HTR-8/SVneo (cell line): ENCODE results near the gene FGD2.
"Not testable (repeated sequence)": the region's sequence is repeated elsewhere in the genome, so short reads cannot be mapped to it uniquely, and the experiment has no call there.

ENCODE experiments used
- DNase-seq: peaks from one replicate; pipeline ENCODE4 v3.0.0; 2011; ENCODE audit warnings: low spot score, mixed read lengths; ENCODE audit not compliant: insufficient read length
- FAIRE-seq: peaks from 2 replicates; lab custom pipeline; 2011; peaks lifted over from hg19 to GRCh38; lab: Jason Lieb, UNC

Gene FGD2

DNA sequence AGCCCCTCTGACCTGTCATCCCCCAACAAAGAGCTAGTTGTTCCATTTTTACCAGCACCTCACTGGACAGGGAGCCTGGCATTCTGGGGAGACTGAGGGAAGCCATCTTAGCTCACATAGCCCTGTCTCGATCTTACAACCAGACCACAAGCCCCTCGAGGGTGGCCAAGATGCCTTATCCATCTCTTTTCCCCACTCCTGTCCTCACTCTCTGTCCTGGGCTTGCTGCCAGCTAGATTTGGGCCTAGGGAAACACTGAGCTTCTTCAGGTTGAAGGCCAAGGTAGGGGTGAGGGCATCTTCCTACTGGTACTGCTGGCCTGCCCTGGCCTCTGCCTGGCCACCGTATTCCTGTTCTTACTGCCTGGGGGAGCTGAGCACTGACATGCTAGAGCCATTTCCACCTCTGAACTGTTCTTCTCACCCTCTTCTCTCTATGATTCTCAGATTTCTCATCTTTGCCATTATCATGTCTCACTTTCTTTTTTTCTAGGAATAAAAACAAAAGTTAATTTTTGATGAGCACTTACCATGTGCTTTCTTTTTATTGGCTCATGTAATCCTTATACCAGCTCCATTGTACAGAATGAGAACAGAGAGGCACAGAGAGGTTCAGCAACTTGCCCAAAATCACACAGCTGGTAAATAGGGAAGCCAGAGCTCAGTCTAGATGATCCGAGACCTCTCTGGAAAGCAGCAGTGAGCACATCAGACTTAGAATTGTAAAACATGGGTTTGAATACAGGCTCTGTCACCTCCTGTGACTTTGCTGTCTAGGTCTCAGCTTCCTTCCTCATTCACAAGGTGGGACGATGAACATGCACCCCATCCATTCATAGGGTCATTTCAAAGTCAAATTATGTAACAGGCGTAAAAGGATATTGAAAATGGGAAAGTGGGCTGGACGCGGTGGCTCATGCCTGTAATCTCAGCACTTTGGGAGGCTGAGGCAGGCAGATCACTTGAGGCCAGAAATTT is 28.7 kb downstream of the FGD2 start:
- DNase-seq (no peak), FAIRE-seq (no peak)

DNA sequence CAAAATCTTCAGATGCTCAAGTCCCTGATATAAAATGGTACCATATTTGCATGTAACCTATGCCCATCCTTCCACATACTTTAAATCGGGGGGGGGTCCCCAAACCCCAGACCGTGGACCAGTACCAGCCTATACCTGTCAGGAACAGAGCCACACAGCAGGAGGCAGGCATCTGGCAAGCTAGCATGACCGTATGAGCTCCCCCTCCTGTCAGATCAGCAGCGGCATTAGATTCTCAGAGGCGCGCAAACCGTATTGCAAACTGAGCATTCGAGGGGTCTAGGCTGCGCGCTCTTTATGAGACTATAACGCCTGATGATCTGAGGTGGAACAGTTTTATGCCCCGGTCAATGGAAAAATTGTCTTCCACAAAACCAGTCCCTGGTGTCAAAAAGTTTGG is 30.7 kb downstream of the FGD2 start:
- no peak for DNase-seq
- FAIRE-seq: no peak

DNA sequence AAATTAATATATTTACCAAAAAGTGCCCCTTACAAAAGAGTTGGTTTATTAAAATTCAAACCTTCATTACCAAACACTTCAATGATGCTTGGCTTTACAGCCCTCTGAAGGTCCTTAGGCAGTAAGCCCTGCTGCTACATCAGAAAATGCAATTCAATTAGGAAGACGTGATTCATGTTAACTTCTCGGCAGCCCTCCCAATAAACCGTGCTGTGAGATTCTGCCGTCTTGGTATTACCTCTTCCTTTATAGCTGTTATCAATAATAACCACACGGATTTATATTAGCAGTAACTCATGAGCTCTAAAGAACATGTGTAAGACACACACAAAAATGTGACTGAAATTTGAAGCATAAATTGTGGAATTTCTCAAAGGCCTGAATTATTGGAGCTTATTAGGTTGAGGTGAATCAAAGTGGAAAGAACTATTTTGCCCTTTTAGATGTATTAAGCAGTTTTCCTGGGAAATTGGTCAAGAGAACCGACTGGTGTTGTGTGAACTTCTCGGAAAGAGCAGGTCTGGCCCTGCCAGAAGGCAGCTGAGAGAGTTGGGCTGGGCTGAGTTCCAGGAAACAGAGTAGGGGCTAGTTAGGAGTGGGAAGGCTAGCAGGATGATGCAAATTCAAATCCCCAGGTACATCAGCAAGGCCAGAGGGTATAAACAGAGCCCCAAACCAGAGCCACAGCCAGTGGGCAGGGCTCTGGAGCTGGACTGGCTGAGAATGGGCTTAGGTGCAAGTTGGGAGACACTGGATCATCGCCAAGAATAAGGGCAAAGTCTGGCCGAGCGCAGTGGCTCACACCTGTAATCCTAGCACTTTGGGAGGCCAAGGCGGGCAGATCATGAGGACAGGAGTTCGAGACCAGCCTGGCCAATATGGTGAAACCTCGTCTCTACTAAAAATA is 33.1 kb downstream of the FGD2 start:
- no peak for FAIRE-seq

DNA sequence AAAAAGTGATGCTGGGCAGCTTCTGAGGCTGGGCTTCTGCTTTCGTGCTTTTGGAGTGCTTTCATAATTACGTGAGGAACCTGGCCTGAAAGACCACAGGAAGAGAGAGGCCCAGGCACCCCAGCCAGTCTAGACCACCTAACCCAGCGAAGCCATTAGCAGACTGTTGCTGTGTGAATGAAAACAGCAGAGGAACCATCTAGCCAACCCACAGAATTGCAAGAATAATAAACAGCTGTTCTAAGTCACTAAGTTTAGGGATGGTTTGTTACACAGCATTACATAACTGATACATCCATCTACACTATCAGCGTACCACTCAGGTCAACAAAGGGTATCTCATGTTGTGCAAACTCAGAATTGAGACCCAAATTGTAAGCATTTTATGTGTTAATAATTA is 34.5 kb downstream of the FGD2 start:
- DNase-seq (no peak), FAIRE-seq (no peak)

More for the DNA sequence above, 33.1 kb downstream of the FGD2 start:
- DNase-seq: no peak

DNA sequence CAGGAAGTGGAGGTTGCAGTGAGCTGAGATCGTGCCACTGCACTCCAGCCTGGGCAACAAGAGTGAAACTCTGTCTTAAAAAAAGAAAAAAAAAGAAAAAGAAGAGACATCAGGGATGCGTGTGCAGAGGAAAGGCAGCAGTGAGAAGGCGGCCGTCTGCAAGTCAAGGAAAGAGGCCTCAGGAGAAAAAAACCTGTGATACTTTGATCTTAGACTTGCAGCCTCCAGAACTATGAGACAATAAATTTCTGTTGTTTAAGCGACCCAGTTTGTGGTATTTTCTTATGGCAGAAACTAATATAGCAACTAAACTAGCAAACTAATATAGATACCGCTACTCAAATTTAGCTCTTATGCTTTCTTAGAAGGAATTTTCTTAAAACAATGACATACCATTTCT is 36.1 kb downstream of the FGD2 start:
- DNase-seq: no peak
- FAIRE-seq: no peak

DNA sequence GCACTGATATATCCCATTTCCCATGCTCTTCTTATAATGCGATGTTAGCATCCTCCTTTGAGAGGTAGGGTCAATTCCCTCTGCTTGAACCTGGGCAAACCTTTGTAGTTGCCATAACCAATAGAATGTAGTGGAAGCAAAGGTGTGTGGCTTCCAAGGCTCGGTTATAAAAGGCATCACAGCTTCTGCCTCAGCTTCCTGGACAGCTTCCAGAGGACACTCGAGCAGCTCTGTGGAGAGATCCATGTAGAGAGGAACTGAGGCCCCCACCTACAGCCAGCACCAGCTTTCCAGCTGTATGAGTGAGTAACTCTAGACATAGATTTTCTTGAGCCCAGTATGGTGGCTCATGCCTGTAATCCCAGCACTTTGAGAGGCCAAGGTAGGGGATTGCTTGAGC is 36.7 kb downstream of the FGD2 start:
- DNase-seq (no peak), FAIRE-seq (no peak)

DNA sequence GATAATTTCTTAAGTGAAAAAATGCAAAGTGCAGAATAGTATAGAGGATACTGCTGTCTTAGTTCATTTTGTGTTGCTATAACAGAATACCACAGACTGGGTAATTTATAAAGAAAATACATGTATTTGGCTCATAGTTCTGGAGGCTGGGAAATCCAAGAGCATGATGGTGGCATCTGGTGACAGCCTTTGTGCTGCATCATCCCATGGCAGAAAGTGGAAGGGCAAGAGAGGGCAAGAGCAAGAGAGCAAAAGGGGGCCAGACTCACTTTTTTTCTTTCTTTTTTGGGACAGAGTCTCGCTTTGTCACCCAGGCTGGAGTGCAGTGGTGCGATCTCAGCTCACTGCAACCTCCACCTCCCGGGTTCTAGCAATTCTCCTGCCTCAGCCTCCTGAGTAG is 37.6 kb downstream of the FGD2 start:
- FAIRE-seq, DNase-seq: not testable (repeated sequence)

DNA sequence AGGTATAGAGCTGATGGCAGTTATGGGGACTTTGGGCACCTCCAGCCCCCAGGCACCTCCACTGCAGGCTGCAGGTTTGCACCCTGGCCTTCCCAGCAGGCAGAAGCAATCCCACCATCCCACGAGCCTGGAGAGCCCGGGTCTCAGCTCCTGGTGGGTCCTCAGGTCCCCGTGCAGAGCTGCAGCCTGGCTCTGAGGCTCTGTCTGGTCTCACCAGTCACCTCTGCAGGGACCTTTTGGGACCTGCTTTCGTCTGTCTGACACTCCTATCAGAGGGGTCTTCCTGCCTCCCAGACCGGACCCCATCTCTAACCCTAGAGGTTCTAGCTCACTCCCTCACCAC is 41.9 kb downstream of the FGD2 start:
- FAIRE-seq (no peak), DNase-seq (no peak)

DNA sequence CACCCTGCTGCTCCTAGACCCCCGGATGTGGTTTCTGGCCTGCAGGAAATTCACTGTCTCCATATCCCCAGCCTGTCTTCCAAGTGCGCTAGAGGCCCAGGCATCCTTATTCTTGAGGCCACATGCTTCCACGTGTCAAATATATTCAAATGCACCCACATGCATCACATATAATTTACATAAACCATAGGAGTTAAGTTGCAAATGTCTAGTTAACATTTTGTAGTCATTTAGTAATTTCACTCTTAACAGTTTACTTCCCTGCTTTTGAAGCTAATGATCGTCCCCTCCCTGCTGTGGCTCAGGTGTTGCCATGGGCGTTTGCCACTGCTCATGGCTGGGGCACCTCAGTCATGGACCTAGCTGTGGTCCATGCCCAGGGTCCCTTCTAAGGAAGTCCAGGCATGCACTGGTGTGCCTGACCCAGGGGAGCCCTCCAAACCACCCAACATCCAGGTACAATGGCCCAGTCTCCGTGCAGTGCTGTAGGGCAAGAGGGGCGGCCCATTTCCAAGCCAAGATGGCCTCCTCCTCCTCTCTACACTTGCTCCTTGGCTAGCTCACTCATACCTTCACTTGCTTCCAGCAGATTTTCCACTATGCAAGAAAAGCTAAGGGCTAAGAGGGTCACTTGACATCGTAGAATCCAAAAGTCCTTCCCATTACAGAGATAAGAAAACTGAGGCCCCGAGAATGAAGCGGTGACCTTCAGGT is 42.4 kb downstream of the FGD2 start:
- DNase-seq (no peak), FAIRE-seq (no peak)

DNA sequence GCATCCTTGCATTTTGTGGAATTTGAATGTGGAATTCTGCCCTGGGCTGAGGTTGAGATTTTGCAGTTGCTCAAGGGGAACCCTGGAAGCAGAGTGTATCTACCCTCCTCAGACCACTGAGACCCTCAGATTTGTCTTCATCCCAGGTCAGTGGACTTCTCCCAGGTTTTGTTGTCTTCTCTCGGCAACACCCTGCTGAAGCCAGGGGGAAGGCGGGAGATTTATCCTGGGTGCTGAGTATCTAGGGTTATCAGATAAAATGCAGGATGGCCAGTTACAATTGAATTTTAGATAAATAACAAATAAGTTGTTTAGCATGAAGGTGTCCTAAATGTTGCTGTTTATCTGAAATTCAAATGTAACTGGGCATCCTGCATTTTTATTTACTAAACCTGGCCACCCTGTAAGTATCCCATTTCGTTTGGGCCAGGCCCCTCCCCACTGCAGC is 43.0 kb downstream of the FGD2 start:
- DNase-seq (no peak), FAIRE-seq (no peak)

DNA sequence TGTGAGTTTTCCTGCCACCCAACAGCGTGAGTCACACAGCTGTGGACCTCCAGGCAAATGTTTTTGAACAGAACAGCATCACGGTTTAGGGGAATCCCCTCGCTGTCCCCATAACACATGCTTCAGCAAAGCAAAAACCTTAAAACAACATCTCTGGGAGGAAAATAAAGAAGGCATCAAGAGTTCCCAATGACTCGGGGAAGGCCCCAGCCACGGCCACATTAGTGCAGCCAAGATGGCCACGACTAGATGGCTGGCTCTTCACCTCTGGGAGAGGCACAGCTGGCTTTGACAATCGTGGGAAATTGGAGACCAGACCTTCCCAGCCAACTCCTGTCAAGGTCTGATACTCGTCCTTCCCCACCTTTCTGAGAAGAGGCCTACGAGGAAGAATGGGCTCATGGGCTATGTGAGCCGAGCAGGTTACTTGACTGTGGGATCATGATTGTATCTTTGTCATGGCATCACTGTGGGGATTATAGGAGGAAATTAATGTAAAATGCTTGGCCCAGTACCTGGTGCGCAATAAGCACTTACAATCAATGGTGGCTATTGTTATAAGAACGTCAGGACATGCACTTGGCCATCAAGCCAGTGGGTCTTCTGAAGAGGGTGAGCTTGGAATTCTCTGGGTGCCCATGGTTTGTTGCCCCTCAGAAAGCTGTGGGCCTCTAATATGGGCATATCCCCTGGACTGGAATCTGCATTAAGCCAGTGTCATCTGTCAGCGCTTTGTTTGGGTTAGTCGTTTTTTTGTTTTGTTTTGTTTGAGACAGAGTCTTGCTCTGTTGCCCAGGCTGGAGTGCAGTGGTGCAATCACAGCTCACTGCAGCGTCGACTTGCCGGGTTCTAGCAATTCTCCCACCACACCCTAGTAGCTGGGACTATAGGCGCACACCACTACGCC is 43.6 kb downstream of the FGD2 start:
- peak; percentile 56 for DNase-seq
- no peak for FAIRE-seq

DNA sequence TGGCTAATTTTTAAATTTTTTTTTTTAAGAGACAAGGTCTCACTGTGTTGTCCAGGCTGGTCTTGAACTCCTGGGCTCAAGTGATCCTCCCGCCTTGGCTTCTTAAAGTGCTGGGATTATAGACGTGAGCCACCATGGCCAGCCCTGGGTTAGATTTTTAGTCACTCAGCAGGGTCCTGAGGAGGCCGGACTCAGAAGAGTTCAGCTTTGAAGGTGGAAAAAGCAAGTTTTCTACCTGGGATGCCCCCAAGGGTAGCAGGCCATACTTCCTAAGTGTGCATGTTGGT is 44.2 kb downstream of the FGD2 start:
- FAIRE-seq: no peak
- DNase-seq: no peak

DNA sequence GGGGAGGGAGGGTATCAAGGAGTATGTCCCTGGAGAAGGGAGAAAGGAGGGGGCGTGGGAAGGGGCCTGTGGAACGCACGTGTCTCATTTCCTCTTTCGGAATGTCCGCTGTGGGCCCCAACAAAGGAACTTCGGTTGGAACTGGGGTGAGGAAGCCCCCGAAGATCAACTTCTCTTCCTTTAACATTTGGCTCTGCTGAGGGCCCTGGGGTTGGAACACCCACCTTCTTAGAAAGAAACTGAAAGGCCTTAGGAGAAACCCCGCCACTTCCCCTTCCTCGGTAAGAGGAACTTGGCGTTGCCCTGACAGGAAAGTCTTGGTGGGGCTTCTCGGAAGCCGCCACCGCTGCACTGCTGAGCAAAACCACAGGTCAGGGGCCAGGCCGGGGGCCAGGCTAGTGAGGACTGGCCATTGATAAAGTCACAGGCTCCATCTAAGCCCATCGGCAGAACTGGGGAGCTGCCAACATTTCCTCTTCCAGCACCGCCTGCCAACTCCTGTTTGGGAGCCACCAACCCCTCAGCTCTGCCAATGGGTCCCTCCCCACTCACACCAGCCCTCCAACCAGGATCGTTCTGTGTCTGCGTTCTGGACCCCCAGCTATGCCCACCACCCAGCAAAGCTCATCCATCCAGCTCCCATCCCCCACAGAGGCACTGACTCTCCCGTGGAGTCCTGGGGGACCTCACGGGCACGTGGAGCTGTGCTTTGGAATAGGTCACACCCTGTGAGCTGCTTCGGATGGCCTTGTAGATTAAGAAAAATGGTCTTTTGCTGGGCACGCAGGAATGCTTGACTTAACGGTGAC is 44.8 kb downstream of the FGD2 start:
- FAIRE-seq: no peak
- no peak for DNase-seq

DNA sequence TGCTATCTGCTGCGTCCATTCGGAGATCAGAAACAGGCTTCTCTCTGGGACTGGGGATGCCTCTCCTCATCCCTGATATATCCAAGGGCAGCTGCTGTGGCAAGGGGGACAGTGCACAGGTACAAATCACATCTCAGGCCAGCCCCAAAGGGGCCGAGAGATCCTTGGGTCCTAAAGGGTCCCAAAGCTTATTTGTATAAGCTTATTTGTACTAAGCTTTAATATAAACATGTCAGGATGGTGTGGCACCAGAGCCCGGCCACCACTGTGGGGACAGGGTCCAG is 45.3 kb downstream of the FGD2 start:
- DNase-seq (no peak), FAIRE-seq (no peak)

DNA sequence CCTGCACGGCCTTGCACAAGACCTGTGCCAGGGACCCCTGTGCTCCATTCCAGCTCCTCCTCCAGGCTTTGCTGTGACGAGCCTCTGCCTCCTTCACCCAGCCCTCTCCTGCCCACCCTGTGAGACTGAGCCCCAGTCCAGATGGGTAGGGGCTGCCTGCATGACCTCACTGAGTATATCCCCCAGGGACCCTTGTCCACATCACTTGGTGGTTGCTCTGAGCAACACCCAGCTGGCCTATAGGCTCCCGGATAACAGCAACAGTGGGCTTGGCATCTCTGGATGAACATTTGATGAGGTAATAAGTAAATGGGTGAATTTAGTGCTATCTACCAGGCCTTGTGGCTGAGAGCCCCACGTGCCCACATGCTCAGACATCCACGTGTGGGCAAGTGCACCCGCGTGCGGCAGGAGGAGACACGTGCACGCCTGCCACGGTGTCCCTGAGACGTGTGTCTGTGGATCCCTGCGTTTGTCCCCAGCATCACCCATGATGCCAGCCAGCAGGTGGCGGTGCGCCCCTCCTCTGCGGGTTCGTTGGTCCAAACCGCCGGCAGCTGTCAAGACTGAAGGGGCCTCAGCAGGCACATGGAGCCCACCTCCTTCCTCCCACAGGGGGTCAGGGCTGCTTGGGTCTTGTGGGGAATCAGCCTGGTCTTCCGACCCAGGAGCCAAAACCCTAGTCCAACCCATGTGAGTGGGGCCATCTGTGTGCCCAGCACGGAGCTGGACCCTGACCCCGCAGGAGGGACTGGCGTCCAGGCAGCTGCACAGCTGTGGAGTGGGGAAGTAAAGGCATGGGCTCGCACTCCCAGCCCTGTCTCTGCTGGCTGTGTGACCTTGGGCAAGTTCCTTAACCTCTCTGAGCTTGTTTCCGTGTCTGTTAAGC is 45.9 kb downstream of the FGD2 start:
- FAIRE-seq (peak; percentile 68), DNase-seq (peak; percentile 75)

DNA sequence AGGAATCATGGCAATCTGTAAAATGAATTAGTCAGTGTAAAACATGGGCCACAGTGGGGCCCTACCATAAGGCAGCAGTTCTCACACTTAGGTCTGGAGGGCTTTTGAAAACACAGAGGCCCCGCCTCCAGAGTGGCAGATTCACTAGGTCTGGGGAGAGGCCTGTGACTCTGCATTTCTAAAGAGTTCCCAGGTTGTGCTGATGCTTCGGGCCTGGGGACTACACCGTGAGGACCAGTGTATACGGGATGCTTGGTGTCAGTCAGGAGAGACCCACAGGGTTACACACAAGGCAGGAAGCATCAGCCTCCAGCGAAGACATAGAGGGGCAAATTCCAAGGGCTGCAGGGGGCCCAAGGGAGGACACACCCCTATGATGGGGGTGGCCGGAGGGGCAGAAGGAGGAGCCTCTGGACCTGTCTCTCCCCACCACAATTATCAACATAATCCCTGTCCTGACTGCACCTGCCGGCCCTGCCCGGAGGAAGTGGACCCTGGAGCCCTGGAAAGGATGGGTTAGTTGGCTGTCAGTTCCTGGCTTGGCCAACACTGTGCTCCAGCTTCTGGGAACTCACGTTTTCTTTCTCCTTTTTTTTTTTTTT is 46.7 kb downstream of the FGD2 start:
- FAIRE-seq (no peak), DNase-seq (no peak)

DNA sequence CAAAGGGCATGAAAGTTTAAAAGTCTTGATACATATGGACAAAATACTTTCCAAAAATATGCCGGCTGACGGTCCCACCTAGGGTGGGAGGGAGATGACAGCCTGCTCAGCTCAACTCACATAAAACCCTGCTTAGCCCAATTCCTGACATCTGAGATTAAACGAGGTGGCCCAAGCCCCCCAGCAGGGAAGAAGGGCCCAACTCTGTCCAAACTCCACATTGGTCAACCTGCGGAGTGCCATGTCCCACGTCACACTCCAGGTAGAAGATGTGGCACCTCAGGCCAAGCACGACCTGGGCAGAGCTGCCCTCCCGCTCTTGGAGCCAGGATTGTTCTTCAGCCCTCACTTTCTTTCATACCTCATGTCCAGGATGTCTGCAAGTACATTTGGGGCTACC is 48.2 kb downstream of the FGD2 start:
- DNase-seq: no peak
- no peak for FAIRE-seq

DNA sequence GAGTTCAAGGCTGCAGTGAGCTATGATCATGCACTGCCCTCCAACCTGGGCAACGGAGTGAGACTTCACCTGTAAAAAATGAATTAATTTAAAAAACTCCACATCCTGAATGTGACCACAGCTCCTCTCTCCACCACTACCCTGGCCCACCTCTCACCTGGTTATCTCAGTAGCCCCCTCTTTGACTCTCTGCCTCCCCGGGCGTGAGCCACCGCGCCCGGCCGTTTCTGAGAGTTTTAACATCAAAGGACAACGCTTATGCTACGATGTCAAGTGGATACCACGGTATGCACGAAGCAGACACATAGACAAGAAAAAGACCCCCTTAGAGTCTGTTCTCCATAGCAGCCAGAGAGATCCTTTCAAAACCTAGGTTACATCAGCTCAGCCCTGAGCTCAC is 48.7 kb downstream of the FGD2 start:
- FAIRE-seq (no peak), DNase-seq (no peak)
